ENCODE measurements around the gene EML4.

DNA sequence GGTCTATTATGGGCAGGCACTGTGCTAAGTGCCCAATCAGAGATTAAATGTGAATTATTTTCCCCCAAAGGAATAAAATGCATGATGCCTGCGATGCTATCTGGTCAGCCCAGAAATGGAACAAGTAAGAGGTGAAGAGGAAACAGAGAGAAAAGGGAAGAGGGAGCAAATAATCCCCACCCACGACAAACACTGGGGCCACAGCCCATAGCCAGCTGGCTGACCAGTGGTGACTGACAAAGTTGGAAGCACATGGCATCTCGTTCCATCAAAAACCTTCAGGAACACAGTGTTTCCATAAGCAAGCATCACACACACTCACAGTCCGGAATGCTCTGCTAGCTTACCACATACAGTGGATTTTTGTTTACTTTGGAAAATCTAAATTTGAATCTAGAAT lies 213.0 kb downstream of the EML4 start:
- TF ChIP-seq, protein P1, sequence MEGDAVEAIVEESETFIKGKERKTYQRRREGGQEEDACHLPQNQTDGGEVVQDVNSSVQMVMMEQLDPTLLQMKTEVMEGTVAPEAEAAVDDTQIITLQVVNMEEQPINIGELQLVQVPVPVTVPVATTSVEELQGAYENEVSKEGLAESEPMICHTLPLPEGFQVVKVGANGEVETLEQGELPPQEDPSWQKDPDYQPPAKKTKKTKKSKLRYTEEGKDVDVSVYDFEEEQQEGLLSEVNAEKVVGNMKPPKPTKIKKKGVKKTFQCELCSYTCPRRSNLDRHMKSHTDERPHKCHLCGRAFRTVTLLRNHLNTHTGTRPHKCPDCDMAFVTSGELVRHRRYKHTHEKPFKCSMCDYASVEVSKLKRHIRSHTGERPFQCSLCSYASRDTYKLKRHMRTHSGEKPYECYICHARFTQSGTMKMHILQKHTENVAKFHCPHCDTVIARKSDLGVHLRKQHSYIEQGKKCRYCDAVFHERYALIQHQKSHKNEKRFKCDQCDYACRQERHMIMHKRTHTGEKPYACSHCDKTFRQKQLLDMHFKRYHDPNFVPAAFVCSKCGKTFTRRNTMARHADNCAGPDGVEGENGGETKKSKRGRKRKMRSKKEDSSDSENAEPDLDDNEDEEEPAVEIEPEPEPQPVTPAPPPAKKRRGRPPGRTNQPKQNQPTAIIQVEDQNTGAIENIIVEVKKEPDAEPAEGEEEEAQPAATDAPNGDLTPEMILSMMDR (IDR thresholded peaks at IDR 0.05): no peak
- no peak for TF ChIP-seq EZH2 (IDR thresholded peaks at IDR 0.05; ENCODE audit: borderline replicate concordance, insufficient read depth, low read depth, low read length, poor library complexity, severe bottlenecking)
